Myometrial cell (primary cell): Measurements from ENCODE around the gene SETD1B. TPM values are rescaled to one million over a fixed set of nuclear protein-coding genes. Genes with fewer than 3 reads are reported as not detected.

Experiments used
- total RNA-seq: library from RNA; depleted of rRNA; stranded (reverse); fragments of >200 nt; gene quantifications from 2 replicates; pipeline ENCODE4 v1.2.3, GENCODE V29; 2015

SETD1B gene
- total RNA-seq, result 2.0 and 3.2 TPM in 2 replicates

GRCh38 chr12:121803861-121804416 lies at the start of gene SETD1B:
SETD1B (plus strand) TSS chr12:121804009; CDS start chr12:121804738, 729 bp downstream.

GRCh38 chr12:121793440-121793837 lies 10.4 kb upstream of the SETD1B start, which contains the start of gene RHOF:
RHOF (minus strand) TSS chr12:121793688; CDS start chr12:121793633, 55 bp downstream.

DNA sequence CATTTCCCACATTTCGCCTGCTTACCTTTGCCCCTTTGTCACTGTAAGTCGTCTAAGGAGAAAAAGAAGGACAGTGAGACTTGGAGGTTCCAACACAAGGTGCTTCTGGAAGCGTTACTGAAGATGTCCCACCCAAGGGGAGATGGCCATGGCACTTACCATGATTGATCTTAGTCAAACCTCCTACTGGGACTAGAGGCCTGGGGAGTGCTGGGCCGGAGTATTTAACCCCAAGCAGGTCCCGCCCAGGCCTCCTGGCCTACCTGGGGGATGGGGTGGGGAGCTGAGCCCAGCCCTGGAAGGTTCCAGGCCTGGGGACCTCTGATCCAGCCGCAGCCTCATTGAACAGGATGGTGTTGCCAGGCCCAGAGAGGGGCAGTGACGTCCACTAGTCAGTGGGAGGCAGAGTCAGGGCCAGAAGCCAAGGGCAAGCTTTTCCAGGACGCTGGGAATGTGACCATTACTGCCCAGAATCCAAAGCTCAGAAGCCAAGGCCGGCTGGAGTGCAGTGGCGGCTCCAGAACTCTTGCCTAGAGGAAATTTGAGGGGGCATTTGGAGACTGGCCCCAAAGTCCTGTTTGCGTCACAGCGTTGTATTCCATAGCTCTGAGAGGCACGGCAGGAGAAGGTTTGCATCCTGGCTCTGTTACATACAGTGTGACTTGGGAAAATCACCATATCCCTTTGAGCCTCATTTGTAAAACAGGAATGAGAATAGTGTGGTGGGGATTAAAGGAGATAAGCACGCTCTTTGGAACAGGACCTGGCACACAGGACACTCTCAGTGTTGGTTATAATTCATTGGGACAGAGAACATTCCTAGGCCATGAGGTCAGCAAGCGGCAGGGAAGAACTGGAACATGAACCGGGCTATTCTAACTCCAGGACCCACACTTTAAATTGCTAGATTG lies 55.1 kb downstream of the SETD1B start, which contains the start of gene HPD:
Gene HPD (minus strand): TSS at position 198 of the 911 bp plus-strand sequence. CDS start 36 bp downstream, at position 162.

Other genes with a start within 250 kb of the SETD1B start
- gene KDM2B, start 223.0 kb upstream of the SETD1B start, total RNA-seq, result 20.2 and 26.2 TPM in 2 replicates
- gene ORAI1, start 177.5 kb upstream of the SETD1B start, total RNA-seq, result 9.0 and 16.1 TPM in 2 replicates
- under 0.01 TPM in 2 replicates for gene MORN3, start 134.4 kb upstream of the SETD1B start, total RNA-seq
- 8.6 and 13.6 TPM in 2 replicates for gene TMEM120B, start 91.3 kb upstream of the SETD1B start, total RNA-seq
- 14.9 and 15.0 TPM in 2 replicates for gene RHOF, start 10.3 kb upstream of the SETD1B start, total RNA-seq
- gene HPD, start 54.9 kb downstream of the SETD1B start, total RNA-seq, result 1.2 and 2.8 TPM in 2 replicates
- 120 and 142 TPM in 2 replicates for gene PSMD9, start 84.8 kb downstream of the SETD1B start, total RNA-seq
- gene CFAP251, start 114.6 kb downstream of the SETD1B start, total RNA-seq, result 2.0 and 6.2 TPM in 2 replicates
- 0.29 and 1.9 TPM in 2 replicates for gene BCL7A, start 217.9 kb downstream of the SETD1B start, total RNA-seq